ENCODE data around the gene CFAP46.
"Not testable (repeated sequence)": the region's sequence is repeated elsewhere in the genome, so short reads cannot be mapped to it uniquely, and the experiment has no call there.

Gene CFAP46

GRCh38 chr10:132926777-132927650 lies 15.4 kb downstream of the CFAP46 start:
- no peak for DNase-seq

- DNase-seq: no peak
Observed at GRCh38 chr10:132926070-132926469, 16.3 kb downstream of the CFAP46 start.

- DNase-seq: no peak
Observed at GRCh38 chr10:132925614-132926013, 16.8 kb downstream of the CFAP46 start.

- DNase-seq: no peak
Observed at GRCh38 chr10:132925071-132925561, 17.3 kb downstream of the CFAP46 start.

- no peak for DNase-seq
Observed at GRCh38 chr10:132924046-132924952, 18.1 kb downstream of the CFAP46 start.

GRCh38 chr10:132923384-132923783 lies 19.0 kb downstream of the CFAP46 start:
- not testable (repeated sequence) for DNase-seq

GRCh38 chr10:132922872-132923271 lies 19.5 kb downstream of the CFAP46 start:
- no peak for DNase-seq

GRCh38 chr10:132921818-132922807 lies 20.3 kb downstream of the CFAP46 start:
- DNase-seq: no peak

- DNase-seq: no peak
Observed at GRCh38 chr10:132921086-132921485, 21.3 kb downstream of the CFAP46 start.

- no peak for DNase-seq
Observed at GRCh38 chr10:132920101-132920925, 22.1 kb downstream of the CFAP46 start.

- DNase-seq: no peak
Observed at GRCh38 chr10:132919374-132920100, 22.8 kb downstream of the CFAP46 start.

GRCh38 chr10:132918617-132919373 lies 23.6 kb downstream of the CFAP46 start:
- no peak for DNase-seq

- DNase-seq: no peak
Observed at GRCh38 chr10:132918264-132918616, 24.1 kb downstream of the CFAP46 start.

- no peak for DNase-seq
Observed at GRCh38 chr10:132916956-132917666, 25.3 kb downstream of the CFAP46 start.

GRCh38 chr10:132916421-132916841 lies 25.9 kb downstream of the CFAP46 start:
- no peak for DNase-seq

- DNase-seq: no peak
Observed at GRCh38 chr10:132915411-132915810, 27.0 kb downstream of the CFAP46 start.

GRCh38 chr10:132914732-132915131 lies 27.6 kb downstream of the CFAP46 start:
- no peak for DNase-seq

- no peak for DNase-seq
Observed at GRCh38 chr10:132913559-132914115, 28.7 kb downstream of the CFAP46 start.
